Endothelial cell of umbilical vein (primary cell): ENCODE results near the gene AMZ1. TPM values are rescaled to one million over a fixed set of nuclear protein-coding genes. Genes with fewer than 3 reads are reported as not detected.
A peak's percentile ranks its signal among the peaks of the same experiment; 100 is the strongest.

Experiments
- BruUV-seq: library from RNA; stranded (reverse); fragments of 400-500 nt; replicated peaks from 2 replicates; lab custom pipeline; 2021; lab: Mats Ljungman, UMichigan
- CTCF ChIA-PET: fragments of 300-600, 350-600 bp; sonication (Branson Sonifier 250); formaldehyde crosslinking; loops from one replicate; lab custom pipeline; 2021; ENCODE audit warnings: antibody characterized with exemption, inconsistent platforms; lab: Charles Lee
- POLR2A ChIA-PET: fragments of 300-600, 350-600 bp; sonication (Branson Sonifier 250); formaldehyde crosslinking; loops from one replicate; lab custom pipeline; 2021; ENCODE audit warnings: antibody characterized with exemption, inconsistent platforms; lab: Charles Lee
- DNase-seq: peaks from one replicate; pipeline ENCODE4 v3.0.0-alpha.2; 2011; ENCODE audit warnings: low read depth, low spot score
- FAIRE-seq: peaks from 2 replicates; lab custom pipeline; 2011; peaks lifted over from hg19 to GRCh38; lab: Jason Lieb, UNC
- H2AFZ ChIP-seq: 2 replicates; pipeline ENCODE4 v1.6.0; 2012; ENCODE audit warnings: low read depth, low read length, control low read depth, inconsistent platforms
- H3K27ac ChIP-seq: 2 replicates; pipeline ENCODE4 v1.5.1; 2011; ENCODE audit warnings: low read depth, mild to moderate bottlenecking, control low read depth, low read length, moderate library complexity; ENCODE audit not compliant: insufficient read depth
- H3K27me3 ChIP-seq, 2 experiments: 2 replicates each; pipeline versions ENCODE4 v1.6.0 to v1.6.1; 2011; ENCODE audit warnings: low read length in 2 of 2, mixed read lengths in 1 of 2; ENCODE audit not compliant: control insufficient read depth in 2 of 2, insufficient read depth in 2 of 2
- H3K36me3 ChIP-seq, 2 experiments: 2 replicates in 1 of 2; 3 replicates in 1 of 2; pipeline ENCODE4 v1.5.1; 2011; ENCODE audit warnings: low read length in 2 of 2, mild to moderate bottlenecking in 1 of 2, moderate library complexity in 1 of 2; ENCODE audit not compliant: control insufficient read depth in 2 of 2, insufficient read depth in 2 of 2; ENCODE audit errors: extremely low read depth in 1 of 2
- H3K4me1 ChIP-seq: 3 replicates; pipeline ENCODE4 v1.5.1; 2011; ENCODE audit warnings: mild to moderate bottlenecking, low read length; ENCODE audit not compliant: control insufficient read depth, insufficient read depth; ENCODE audit errors: extremely low read depth
- H3K4me2 ChIP-seq: 2 replicates; pipeline ENCODE4 v1.6.1; 2011; ENCODE audit warnings: low read length, control low read depth, mixed read lengths; ENCODE audit not compliant: insufficient read depth
- H3K4me3 ChIP-seq, 3 experiments: fragments of 200-600 bp in 1 of 3; sonication (generic), shearing (Covaris generic) in 1 of 3; replicated peaks in 1 of 3; 2 replicates each; pipeline ENCODE4 v1.5.1; 2011 to 2016; ENCODE audit warnings: control low read depth in 3 of 3, low read length in 3 of 3, mild to moderate bottlenecking in 2 of 3, inconsistent platforms in 1 of 3, low read depth in 1 of 3, moderate library complexity in 1 of 3; ENCODE audit not compliant: insufficient read depth in 1 of 3
- H3K79me2 ChIP-seq: 2 replicates; pipeline ENCODE4 v1.6.0; 2012; ENCODE audit warnings: low read length, inconsistent platforms; ENCODE audit not compliant: control insufficient read depth, insufficient read depth
- H3K9ac ChIP-seq: replicated peaks from 2 replicates; pipeline ENCODE3; 2011; ENCODE audit warnings: low read length, control low read depth; ENCODE audit not compliant: insufficient read depth; ENCODE audit errors: extremely low read depth
- H3K9me1 ChIP-seq: replicated peaks from 3 replicates; pipeline ENCODE4 v1.6.0; 2011; ENCODE audit warnings: mild to moderate bottlenecking, low read length; ENCODE audit not compliant: control insufficient read depth, insufficient read depth; ENCODE audit errors: extremely low read depth
- H3K9me3 ChIP-seq: replicated peaks from 2 replicates; pipeline ENCODE4 v1.5.1; 2012; ENCODE audit warnings: low read length, inconsistent platforms; ENCODE audit not compliant: control insufficient read depth, insufficient read depth
- H4K20me1 ChIP-seq: replicated peaks from 2 replicates; pipeline ENCODE3; 2011; ENCODE audit warnings: mild to moderate bottlenecking, low read length; ENCODE audit not compliant: control insufficient read depth, insufficient read depth; ENCODE audit errors: extremely low read depth
- CTCF ChIP-seq, 2 donors: IDR thresholded peaks; 1 replicate in 1 of 2; 2 replicates in 1 of 2; pipeline ENCODE4 v1.5.1; 2011; ENCODE audit warnings: low read length in 2 of 2, mild to moderate bottlenecking in 2 of 2, moderate library complexity in 2 of 2, control low read depth in 1 of 2, inconsistent platforms in 1 of 2, low read depth in 1 of 2; ENCODE audit not compliant: insufficient read depth in 1 of 2; ENCODE audit errors: extremely low read depth in 1 of 2
- EZH2 ChIP-seq: IDR thresholded peaks from 2 replicates; pipeline ENCODE4 v1.6.1; 2012; ENCODE audit warnings: borderline replicate concordance, low read depth, mild to moderate bottlenecking, moderate library complexity, low read length, inconsistent platforms; ENCODE audit not compliant: severe bottlenecking
- FOS ChIP-seq: IDR thresholded peaks from 2 replicates; pipeline ENCODE4 v1.6.1; 2011; ENCODE audit warnings: mild to moderate bottlenecking, low read length, moderate library complexity, borderline replicate concordance; ENCODE audit not compliant: insufficient read depth
- GATA2 ChIP-seq: IDR thresholded peaks from 2 replicates; pipeline ENCODE4 v1.7.0; 2011; ENCODE audit warnings: low read depth, mild to moderate bottlenecking, moderate library complexity, mixed read lengths, low read length; ENCODE audit not compliant: insufficient read length, insufficient read depth
- JUN ChIP-seq: IDR thresholded peaks from 2 replicates; pipeline ENCODE4 v1.6.1; 2011; ENCODE audit warnings: borderline replicate concordance, low read depth; ENCODE audit not compliant: insufficient read length, insufficient read depth
- MYC ChIP-seq: IDR thresholded peaks from one replicate; pipeline ENCODE4 v1.6.1; 2011; ENCODE audit warnings: mild to moderate bottlenecking, low read depth, low read length
- POLR2A ChIP-seq: IDR thresholded peaks from 2 replicates; pipeline ENCODE4 v1.6.1; 2012; ENCODE audit warnings: low read depth, mild to moderate bottlenecking, control low read depth, low read length
- POLR2AphosphoS5 ChIP-seq: IDR thresholded peaks from 2 replicates; pipeline ENCODE4 v1.6.1; 2012; ENCODE audit warnings: low read depth, mild to moderate bottlenecking, control low read depth, low read length, moderate library complexity; ENCODE audit not compliant: insufficient read depth
- dilution Hi-C: fragments of 300-500 bp; cut with MboI; formaldehyde crosslinking; loops from one replicate; pipeline ENCODE4 v1.15.0; 2019; ENCODE audit warnings: low sequenced_read_pairs; ENCODE audit not compliant: extremely low pct_ligation_motif_present
- intact Hi-C: fragments of 100-400 bp; cut with micrococcal nuclease; formaldehyde crosslinking; loops from one replicate; pipeline ENCODE4 v1.10.0; 2022
- polyA plus RNA-seq, 4 experiments: library from polyadenylated mRNA; depleted of rRNA in 3 of 4; stranded (reverse) in 3 of 4; unstranded in 1 of 4; fragments of >200 nt; gene quantifications; 2 replicates each; pipeline versions ENCODE4 v1.2.1 to v1.2.3, GENCODE V29; 2011 to 2012; ENCODE audit warnings: missing spikeins in 1 of 4
- total RNA-seq: library from RNA; stranded (reverse); gene quantifications from 2 replicates; pipeline ENCODE4 v1.2.3, GENCODE V29; 2021
- TF ChIP-seq, protein P1 (sequence below): IDR thresholded peaks from 2 replicates; pipeline ENCODE4 v1.6.1; 2011; ENCODE audit not compliant: insufficient read depth, insufficient read length

AMZ1 gene
- total and polyA plus RNA-seq, 2 donors (not counting 3 experiments of a cell fraction or from before 2014, with no cell fraction given), result not detected

DNA sequence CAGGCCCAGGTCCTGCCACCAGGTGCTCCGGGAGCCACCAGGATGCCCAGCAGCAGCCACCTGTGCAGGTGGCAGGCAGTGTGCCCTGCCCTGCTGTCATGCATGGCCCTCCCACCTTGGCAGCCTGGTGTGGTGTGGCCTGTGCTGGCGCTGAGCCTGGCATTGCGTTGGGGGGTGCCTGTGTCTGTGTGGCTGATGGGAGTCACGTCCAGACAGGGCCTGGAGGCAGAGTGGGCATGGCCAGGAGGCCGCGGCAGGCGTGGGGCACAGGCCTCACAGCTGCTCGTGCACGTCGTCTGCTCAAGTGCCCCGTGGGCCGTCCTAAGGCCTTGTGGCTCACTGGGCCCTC, 47.5 kb upstream of the AMZ1 start:
- H3K36me3 ChIP-seq, result peaks cover 0 to 1% of the 10 kb centered on the region in 2 experiments
- intact Hi-C loops (loop anchor here (2.0 to 5.0 kb wide), 5 partner anchors 14 to 118 kb away; no protein-coding TSS in a partner anchor), dilution Hi-C loops (no loop called here)
- TF ChIP-seq JUN (no peak), EZH2 (no peak), GATA2 (no peak), POLR2A (no peak), POLR2AphosphoS5 (no peak), MYC (no peak), CTCF (IDR thresholded peaks at IDR 0.05; ENCODE audit: extremely low read depth in 1 of 2, insufficient read depth in 1 of 2, low read depth in 1 of 2, low read length in 2 of 2) (no peak), FOS (no peak)
- TF ChIP-seq, protein P1, sequence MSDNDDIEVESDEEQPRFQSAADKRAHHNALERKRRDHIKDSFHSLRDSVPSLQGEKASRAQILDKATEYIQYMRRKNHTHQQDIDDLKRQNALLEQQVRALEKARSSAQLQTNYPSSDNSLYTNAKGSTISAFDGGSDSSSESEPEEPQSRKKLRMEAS, result no peak
- H3K27ac ChIP-seq, result peak overlapping the region; percentile 94
- no peaks in the 10 kb centered on the region for H4K20me1 ChIP-seq
- peaks cover 40% of the 10 kb centered on the region for H3K4me1 ChIP-seq
- H3K9me3 ChIP-seq, result no peaks in the 10 kb centered on the region
- no peak for DNase-seq
- no TSS peak for BruUV-seq
- H3K9me1 ChIP-seq, result no peaks in the 10 kb centered on the region
- no peak overlapping the region for H3K4me3 ChIP-seq
- H3K27me3 ChIP-seq, result no peaks in the 10 kb centered on the region
- ChIA-PET POLR2A (no interaction called here), CTCF (no interaction called here)
- FAIRE-seq, result no peak
- H3K79me2 ChIP-seq, result peaks cover 85% of the 10 kb centered on the region
- peak overlapping the region; percentile 74 for H3K9ac ChIP-seq
- no peak overlapping the region for H3K4me2 ChIP-seq
- H2AFZ ChIP-seq, result no peak overlapping the region
